ENCODE data around the gene SUGP1.

- no peak for TF ChIP-seq CTCF (conservative IDR thresholded peaks at IDR 0.05; ENCODE audit: low read depth, low read length)
- TF ChIP-seq RAD21 (IDR thresholded peaks at IDR 0.05; ENCODE audit: low read length): no peak
- no peak for TF ChIP-seq POLR2A (IDR thresholded peaks at IDR 0.05; ENCODE audit: low read depth, low read length)
- TF ChIP-seq RFX5 (IDR thresholded peaks at IDR 0.05; ENCODE audit: low read depth, low read length): no peak
- no peak for TF ChIP-seq MXI1 (IDR thresholded peaks at IDR 0.05; ENCODE audit: borderline replicate concordance, low read depth, low read length)
- TF ChIP-seq RCOR1 (IDR thresholded peaks at IDR 0.05; ENCODE audit: insufficient replicate concordance, low read length): no peak
- TF ChIP-seq ELK1 (IDR thresholded peaks at IDR 0.05; ENCODE audit: borderline replicate concordance, low read depth, low read length): no peak
- TF ChIP-seq MAZ (IDR thresholded peaks at IDR 0.05; ENCODE audit: borderline replicate concordance, low read depth, low read length): no peak
- no peak for TF ChIP-seq SMC3 (IDR thresholded peaks at IDR 0.05; ENCODE audit: low read depth, low read length)
- no peak for TF ChIP-seq USF2 (IDR thresholded peaks at IDR 0.05; ENCODE audit: low read depth, low read length)
- no peak for TF ChIP-seq CEBPB (IDR thresholded peaks at IDR 0.05; ENCODE audit: low read depth, low read length)
- TF ChIP-seq MAFK (IDR thresholded peaks at IDR 0.05; ENCODE audit: low read depth, low read length): no peak
- no peak for TF ChIP-seq NFE2L2 (IDR thresholded peaks at IDR 0.05; ENCODE audit: low read depth, low read length)
- TF ChIP-seq CHD1 (IDR thresholded peaks at IDR 0.05; ENCODE audit: low read depth, low read length): no peak
Observed at GRCh38 chr19:19329126-19329525, 8.8 kb upstream of the SUGP1 start.

Data from IMR-90 (cell line).